WTC11 (cell line): Measurements from ENCODE around the gene PKNOX1.
"Not testable (repeated sequence)": the region's sequence is repeated elsewhere in the genome, so short reads cannot be mapped to it uniquely, and the experiment has no call there.

Experiments used
- AFF4 ChIP-seq: sonication (generic); formaldehyde crosslinking; IDR thresholded peaks from 2 replicates; pipeline ENCODE4 v1.8.1; 2023; ENCODE audit warnings: mild to moderate bottlenecking, missing genetic modification reagents, borderline replicate concordance
- ATF3 ChIP-seq: sonication (generic); formaldehyde crosslinking; conservative IDR thresholded peaks from 2 replicates; pipeline ENCODE4 v1.8.1; 2022; ENCODE audit warnings: mild to moderate bottlenecking, missing genetic modification reagents
- E2F4 ChIP-seq: sonication (generic); formaldehyde crosslinking; IDR thresholded peaks from 2 replicates; pipeline ENCODE4 v1.8.1; 2022; ENCODE audit warnings: low read depth, mild to moderate bottlenecking, moderate library complexity, missing genetic modification reagents, borderline replicate concordance
- HMGXB4 ChIP-seq: sonication (generic); formaldehyde crosslinking; IDR thresholded peaks from 2 replicates; pipeline ENCODE4 v1.8.1; 2023; ENCODE audit warnings: mild to moderate bottlenecking, moderate library complexity, missing genetic modification reagents
- KAT7 ChIP-seq: sonication (generic); formaldehyde crosslinking; IDR thresholded peaks from 2 replicates; pipeline ENCODE4 v1.8.1; 2023; ENCODE audit warnings: missing genetic modification reagents, mild to moderate bottlenecking, borderline replicate concordance
- NFATC4 ChIP-seq: fragments of 250-450 bp; sonication (Bioruptor Pico); IDR thresholded peaks from 2 replicates; pipeline ENCODE4 v1.9.0; 2021; ENCODE audit warnings: mild to moderate bottlenecking
- NFYB ChIP-seq: sonication (generic); formaldehyde crosslinking; conservative IDR thresholded peaks from 2 replicates; pipeline ENCODE4 v1.8.0; 2022; ENCODE audit warnings: low read depth, missing genetic modification reagents
- RORB ChIP-seq: fragments of 250-450 bp; sonication (Bioruptor Pico); IDR thresholded peaks from 2 replicates; pipeline ENCODE4 v1.9.0; 2021; ENCODE audit warnings: mild to moderate bottlenecking
- USF2 ChIP-seq: sonication (generic); formaldehyde crosslinking; IDR thresholded peaks from 2 replicates; pipeline ENCODE4 v1.8.1; 2023; ENCODE audit warnings: mild to moderate bottlenecking, missing genetic modification reagents, moderate library complexity
- ZNF317 ChIP-seq: sonication (generic); formaldehyde crosslinking; IDR thresholded peaks from 2 replicates; pipeline ENCODE4 v1.8.1; 2023; ENCODE audit warnings: low read depth, mild to moderate bottlenecking, moderate library complexity, missing genetic modification reagents, borderline replicate concordance
- TF ChIP-seq, protein P1 (sequence below): fragments of 200-600 bp; IDR thresholded peaks from 2 replicates; pipeline ENCODE4 v1.8.0; 2022; ENCODE audit warnings: antibody characterized with exemption

- TF ChIP-seq, protein P1, sequence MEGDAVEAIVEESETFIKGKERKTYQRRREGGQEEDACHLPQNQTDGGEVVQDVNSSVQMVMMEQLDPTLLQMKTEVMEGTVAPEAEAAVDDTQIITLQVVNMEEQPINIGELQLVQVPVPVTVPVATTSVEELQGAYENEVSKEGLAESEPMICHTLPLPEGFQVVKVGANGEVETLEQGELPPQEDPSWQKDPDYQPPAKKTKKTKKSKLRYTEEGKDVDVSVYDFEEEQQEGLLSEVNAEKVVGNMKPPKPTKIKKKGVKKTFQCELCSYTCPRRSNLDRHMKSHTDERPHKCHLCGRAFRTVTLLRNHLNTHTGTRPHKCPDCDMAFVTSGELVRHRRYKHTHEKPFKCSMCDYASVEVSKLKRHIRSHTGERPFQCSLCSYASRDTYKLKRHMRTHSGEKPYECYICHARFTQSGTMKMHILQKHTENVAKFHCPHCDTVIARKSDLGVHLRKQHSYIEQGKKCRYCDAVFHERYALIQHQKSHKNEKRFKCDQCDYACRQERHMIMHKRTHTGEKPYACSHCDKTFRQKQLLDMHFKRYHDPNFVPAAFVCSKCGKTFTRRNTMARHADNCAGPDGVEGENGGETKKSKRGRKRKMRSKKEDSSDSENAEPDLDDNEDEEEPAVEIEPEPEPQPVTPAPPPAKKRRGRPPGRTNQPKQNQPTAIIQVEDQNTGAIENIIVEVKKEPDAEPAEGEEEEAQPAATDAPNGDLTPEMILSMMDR, result not testable (repeated sequence)
- TF ChIP-seq USF2 (CRISPR knock-in tag); E2F4 (CRISPR knock-in tag); HMGXB4 (CRISPR knock-in tag); ZNF317 (CRISPR knock-in tag); AFF4 (CRISPR knock-in tag); NFYB (CRISPR knock-in tag); ATF3; NFATC4 (CRISPR knock-in tag); RORB (CRISPR knock-in tag); KAT7 (CRISPR knock-in tag): not testable (repeated sequence)
Observed at GRCh38 chr21:43043291-43043690, 68.9 kb downstream of the PKNOX1 start.
